SKM-1 treated with dmso at 0.1 percent for 144 hours (cell line): ENCODE results near the gene GDF7.

Experiments
- DNase-seq: peaks from one replicate; lab custom pipeline; 2025; ENCODE audit not compliant: unreplicated experiment; lab: John Stamatoyannopoulos, UW

The GDF7 gene

GRCh38 chr2:20660506-20661420 lies 6.2 kb upstream of the GDF7 start:
- DNase-seq = peak; percentile 13

GRCh38 chr2:20661421-20662307 lies 5.3 kb upstream of the GDF7 start:
- DNase-seq = peak; percentile 45

- DNase-seq = no peak
Measured at GRCh38 chr2:20662308-20662937, 4.5 kb upstream of the GDF7 start.

- DNase-seq = no peak
Measured at GRCh38 chr2:20663196-20664070, 3.5 kb upstream of the GDF7 start.

GRCh38 chr2:20664071-20664390 lies 2.9 kb upstream of the GDF7 start:
- DNase-seq = no peak

GRCh38 chr2:20664431-20665242 lies 2.3 kb upstream of the GDF7 start:
- DNase-seq = no peak

GRCh38 chr2:20665243-20666004 lies 1.5 kb upstream of the GDF7 start:
- no peak for DNase-seq

GRCh38 chr2:20666005-20666303 lies 990 bp upstream of the GDF7 start:
- no peak for DNase-seq

- DNase-seq = no peak
Measured at GRCh38 chr2:20667151-20667530, 197 bp downstream of the GDF7 start.

GRCh38 chr2:20667531-20668401 lies 822 bp downstream of the GDF7 start:
- DNase-seq = no peak

GRCh38 chr2:20668451-20668850 lies 1.5 kb downstream of the GDF7 start:
- no peak for DNase-seq

GRCh38 chr2:20668871-20669475 lies 2.0 kb downstream of the GDF7 start:
- no peak for DNase-seq

GRCh38 chr2:20669562-20670314 lies 2.8 kb downstream of the GDF7 start:
- no peak for DNase-seq

GRCh38 chr2:20670315-20671035 lies 3.5 kb downstream of the GDF7 start:
- DNase-seq = no peak

- DNase-seq = no peak
Measured at GRCh38 chr2:20671036-20671735, 4.2 kb downstream of the GDF7 start.

GRCh38 chr2:20671736-20672080 lies 4.8 kb downstream of the GDF7 start:
- DNase-seq = no peak
